ENCODE results near the gene CPE.

GRCh38 chr4:165462009-165462408, 83.2 kb downstream of the CPE start:
- TF ChIP-seq CTCF (IDR thresholded peaks at IDR 0.05) (no peak), ZFX (IDR thresholded peaks at IDR 0.05; ENCODE audit: borderline replicate concordance) (no peak)

Data from 22Rv1 (cell line).